Right lobe of liver (tissue), 6 donors: ENCODE results near the gene TNFRSF17. TPM values are rescaled to one million over a fixed set of nuclear protein-coding genes. Genes with fewer than 3 reads are reported as not detected.

Experiments
- ATAC-seq, 4 donors: fragments of 200-7000 bp; cut with Tn5 transposase; one replicate each; pipeline ENCODE4 v1.9.1; 2020; ENCODE audit warnings: mild to moderate bottlenecking in 4 of 4, moderate library complexity in 4 of 4
- DNase-seq, 3 donors: peaks; one replicate each; pipeline ENCODE4 v3.0.0-alpha.2; 2020
- H3K27ac ChIP-seq, 3 donors: fragments of 200-600 bp; one replicate each; pipeline ENCODE4 v1.8.0; 2022
- H3K27me3 ChIP-seq, 2 donors: fragments of 200-600 bp; one replicate each; pipeline ENCODE4 v1.8.0; 2022
- H3K36me3 ChIP-seq, 4 donors: fragments of 200-600 bp; sonication (generic) in 1 of 4; one replicate each; pipeline versions ENCODE4 v1.5.1 to v1.8.0; 2017 to 2022; ENCODE audit warnings: control low read depth in 1 of 4
- H3K4me1 ChIP-seq, 4 donors: fragments of 200-600 bp; sonication (generic) in 1 of 4; one replicate each; pipeline versions ENCODE4 v1.5.1 to v1.8.0; 2017 to 2022; ENCODE audit warnings: control low read depth in 1 of 4
- H3K4me3 ChIP-seq, 3 donors: fragments of 200-600 bp; one replicate each; pipeline ENCODE4 v1.8.0; 2022
- H3K9me3 ChIP-seq, 4 donors: fragments of 200-600 bp; sonication (generic) in 1 of 4; one replicate each; pipeline versions ENCODE4 v1.5.1 to v1.8.0; 2017 to 2022; ENCODE audit warnings: control low read depth in 1 of 4
- CTCF ChIP-seq, 4 donors: fragments of 200-600 bp in 3 of 4; fragments of 450-650 bp in 1 of 4; IDR thresholded peaks; one replicate each; pipeline versions ENCODE4 v1.5.1 to v1.8.0; 2016 to 2022; ENCODE audit warnings: antibody characterized with exemption in 4 of 4, mild to moderate bottlenecking in 2 of 4
- POLR2A ChIP-seq: fragments of 450-650 bp; IDR thresholded peaks from one replicate; pipeline ENCODE4 v1.6.1; 2017; ENCODE audit warnings: antibody characterized with exemption, mild to moderate bottlenecking
- WGBS: methylation state at CpG from one replicate; pipeline ENCODE4 v1.1.6; 2018; ENCODE audit warnings: low coverage, low lambda C conversion rate; ENCODE audit not compliant: insufficient coverage; ENCODE audit errors: missing lambda C conversion rate; 5-methylcytosine and 5-hydroxymethylcytosine counted together
- intact Hi-C, 2 donors: fragments of 100-400 bp; cut with DNase I; formaldehyde crosslinking; loops; one replicate each; pipeline versions ENCODE4 v1.11.2 to v1.14.1; 2022
- total RNA-seq, 6 experiments: library from RNA; depleted of rRNA in 2 of 6; stranded (reverse); fragments of >200 nt in 2 of 6; fragmentation: NEBNext Ultra II Directional in 3 of 6; extraction: Animal tissue kit (Norgen Biotek cat#: 25700) in 3 of 6; gene quantifications; one replicate each; pipeline versions ENCODE4 v1.1.0 to v1.2.4, GENCODE V29; 2016 to 2023
- donor health status: DM: no; HTN: yes; CAD: no.
- donor health status: DM: no; HTN: no; CAD: no.
- donor health status: DM: no; HTN: no; CAD: no.
- donor health status: DM: no; HTN: yes; CAD: no.
- donor health status: DM: no; HTN: yes; CAD: no.

Gene TNFRSF17
- total RNA-seq, 6 experiments from 2014 or later: 0.44 TPM; not detected in 5

GRCh38 chr16:11979013-11979672 lies 14.1 kb downstream of the TNFRSF17 start:
- peaks cover 0 to 11% (median 3%) of the 10 kb centered on the region in 4 donors for H3K4me1 ChIP-seq
- no peaks in the 10 kb centered on the region for H3K27me3 ChIP-seq
- no peaks in the 10 kb centered on the region for H3K36me3 ChIP-seq
- ATAC-seq (no peak), DNase-seq (no peak)
- no peaks in the 10 kb centered on the region for H3K9me3 ChIP-seq
- no peak for TF ChIP-seq CTCF (IDR thresholded peaks at IDR 0.05)
- TF ChIP-seq POLR2A: no peak
- no peak overlapping the region for H3K4me3 ChIP-seq
- H3K27ac ChIP-seq: no peak overlapping the region
- 80% methylated on average over 8 of the region's 9 CpGs for WGBS
- intact Hi-C loops: loop anchor here (10.0 kb wide), 1 partner anchor 86 kb away; no protein-coding TSS in a partner anchor

GRCh38 chr16:11980136-11980844 lies 15.3 kb downstream of the TNFRSF17 start:
- Histone ChIP-seq H3K4me1 (peaks cover 0 to 11% (median 3%) of the 10 kb centered on the region in 4 donors), H3K4me3 (no peak overlapping the region), H3K9me3 (no peaks in the 10 kb centered on the region), H3K27ac (no peak overlapping the region), H3K36me3 (no peaks in the 10 kb centered on the region), H3K27me3 (no peaks in the 10 kb centered on the region)
- intact Hi-C loops: no loop called here
- DNase-seq (no peak), ATAC-seq (no peak)
- no peak for TF ChIP-seq POLR2A
- TF ChIP-seq CTCF (IDR thresholded peaks at IDR 0.05): no peak
- 76% methylated on average over 5 of the region's 5 CpGs for WGBS

- 83% methylated on average over 4 of the region's 5 CpGs for WGBS
- intact Hi-C loops: no loop called here
- DNase-seq: no peak
- ATAC-seq: no peak
- no peak for TF ChIP-seq CTCF (IDR thresholded peaks at IDR 0.05)
- TF ChIP-seq POLR2A: no peak
- Histone ChIP-seq H3K27me3 (no peaks in the 10 kb centered on the region), H3K9me3 (no peaks in the 10 kb centered on the region), H3K36me3 (no peaks in the 10 kb centered on the region), H3K27ac (no peak overlapping the region), H3K4me3 (no peak overlapping the region), H3K4me1 (no peaks in the 10 kb centered on the region)
These were observed 20.2 kb downstream of the TNFRSF17 start for GRCh38 chr16:11985250-11985649.

- ATAC-seq: no peak
- H3K36me3 ChIP-seq: no peaks in the 10 kb centered on the region
These were observed 21.6 kb downstream of the TNFRSF17 start for GRCh38 chr16:11986521-11987057.

More at GRCh38 chr16:11986521-11987057, 21.6 kb downstream of the TNFRSF17 start:
- Histone ChIP-seq H3K4me1 (no peaks in the 10 kb centered on the region), H3K9me3 (no peaks in the 10 kb centered on the region), H3K4me3 (no peak overlapping the region), H3K27ac (no peak overlapping the region), H3K27me3 (no peaks in the 10 kb centered on the region)
- no peak for TF ChIP-seq POLR2A
- no peak for TF ChIP-seq CTCF (IDR thresholded peaks at IDR 0.05)
- intact Hi-C loops: no loop called here
- WGBS: 79% methylated on average over 12 of the region's 12 CpGs
- DNase-seq: no peak
